Measurements from ENCODE around the gene PPP1R37.

PPP1R37 gene

GRCh38 chr19:45172611-45173208 lies 79.7 kb downstream of the PPP1R37 start:
- Histone ChIP-seq H3K9ac (ENCODE audit: low read length) (no peak overlapping the region), H3K36me3 (ENCODE audit: control insufficient read depth, low read depth, low read length) (no peaks in the 10 kb centered on the region), H3K4me3 (ENCODE audit: low read length) (no peak overlapping the region), H3K27ac (ENCODE audit: low read length) (no peak overlapping the region), H3K4me1 (ENCODE audit: control insufficient read depth, low read depth, low read length) (no peaks in the 10 kb centered on the region), H3K9me3 (ENCODE audit: control insufficient read depth, low read depth, low read length) (no peaks in the 10 kb centered on the region), H3K27me3 (ENCODE audit: control insufficient read depth, insufficient read depth, low read length) (no peaks in the 10 kb centered on the region)

- Histone ChIP-seq H3K4me3 (ENCODE audit: low read length) (no peak overlapping the region), H3K9me3 (ENCODE audit: control insufficient read depth, low read depth, low read length) (no peaks in the 10 kb centered on the region), H3K36me3 (ENCODE audit: control insufficient read depth, low read depth, low read length) (no peaks in the 10 kb centered on the region), H3K9ac (ENCODE audit: low read length) (no peak overlapping the region), H3K4me1 (ENCODE audit: control insufficient read depth, low read depth, low read length) (no peaks in the 10 kb centered on the region), H3K27ac (ENCODE audit: low read length) (no peak overlapping the region), H3K27me3 (ENCODE audit: control insufficient read depth, insufficient read depth, low read length) (no peaks in the 10 kb centered on the region)
These were observed 80.8 kb downstream of the PPP1R37 start for GRCh38 chr19:45173816-45174215.

- Histone ChIP-seq H3K4me1 (ENCODE audit: control insufficient read depth, low read depth, low read length) (no peaks in the 10 kb centered on the region), H3K9ac (ENCODE audit: low read length) (no peak overlapping the region), H3K9me3 (ENCODE audit: control insufficient read depth, low read depth, low read length) (no peaks in the 10 kb centered on the region), H3K36me3 (ENCODE audit: control insufficient read depth, low read depth, low read length) (no peaks in the 10 kb centered on the region), H3K4me3 (ENCODE audit: low read length) (no peak overlapping the region), H3K27ac (ENCODE audit: low read length) (no peak overlapping the region), H3K27me3 (ENCODE audit: control insufficient read depth, insufficient read depth, low read length) (no peaks in the 10 kb centered on the region)
These were observed 82.8 kb downstream of the PPP1R37 start for GRCh38 chr19:45175515-45176345.

GRCh38 chr19:45177817-45178261 lies 84.9 kb downstream of the PPP1R37 start, which contains the start of gene TRAPPC6A:
TRAPPC6A (minus strand) TSS chr19:45178237; CDS start chr19:45178218, 19 bp downstream.
- Histone ChIP-seq H3K9me3 (ENCODE audit: control insufficient read depth, low read depth, low read length) (no peaks in the 10 kb centered on the region), H3K4me3 (ENCODE audit: low read length) (peak within 1 kb of the TSS; percentile 99), H3K4me1 (ENCODE audit: control insufficient read depth, low read depth, low read length) (no peaks in the 10 kb centered on the region), H3K27me3 (ENCODE audit: control insufficient read depth, insufficient read depth, low read length) (no peaks in the 10 kb centered on the region), H3K9ac (ENCODE audit: low read length) (peak within 1 kb of the TSS; percentile 69), H3K27ac (ENCODE audit: low read length) (peak within 1 kb of the TSS; percentile 11), H3K36me3 (ENCODE audit: control insufficient read depth, low read depth, low read length) (no peaks in the 10 kb centered on the region)

- H3K4me3 ChIP-seq (ENCODE audit: low read length): peak within 1 kb of the TSS; percentile 99
- H3K36me3 ChIP-seq (ENCODE audit: control insufficient read depth, low read depth, low read length): no peaks in the 10 kb centered on the region
- peak within 1 kb of the TSS; percentile 11 for H3K27ac ChIP-seq (ENCODE audit: low read length)
- no peaks in the 10 kb centered on the region for H3K4me1 ChIP-seq (ENCODE audit: control insufficient read depth, low read depth, low read length)
- H3K27me3 ChIP-seq (ENCODE audit: control insufficient read depth, insufficient read depth, low read length): no peaks in the 10 kb centered on the region
- H3K9ac ChIP-seq (ENCODE audit: low read length): peak within 1 kb of the TSS; percentile 69
- no peaks in the 10 kb centered on the region for H3K9me3 ChIP-seq (ENCODE audit: control insufficient read depth, low read depth, low read length)
These were observed 85.5 kb downstream of the PPP1R37 start, which contains the start of gene BLOC1S3 for GRCh38 chr19:45178262-45179071. BLOC1S3 (plus strand) TSS chr19:45178784; CDS start chr19:45179297, 513 bp downstream.

- Histone ChIP-seq H3K4me1 (ENCODE audit: control insufficient read depth, low read depth, low read length) (no peaks in the 10 kb centered on the region), H3K4me3 (ENCODE audit: low read length) (peak overlapping the region; percentile 99), H3K27ac (ENCODE audit: low read length) (no peak overlapping the region)
These were observed 86.3 kb downstream of the PPP1R37 start for GRCh38 chr19:45179072-45179891.

GRCh38 chr19:45179892-45180370 lies 87.0 kb downstream of the PPP1R37 start:
- Histone ChIP-seq H3K9ac (ENCODE audit: low read length) (peak overlapping the region; percentile 69), H3K27ac (ENCODE audit: low read length) (no peak overlapping the region), H3K4me1 (ENCODE audit: control insufficient read depth, low read depth, low read length) (no peaks in the 10 kb centered on the region), H3K4me3 (ENCODE audit: low read length) (peak overlapping the region; percentile 99), H3K9me3 (ENCODE audit: control insufficient read depth, low read depth, low read length) (no peaks in the 10 kb centered on the region), H3K36me3 (ENCODE audit: control insufficient read depth, low read depth, low read length) (no peaks in the 10 kb centered on the region), H3K27me3 (ENCODE audit: control insufficient read depth, insufficient read depth, low read length) (no peaks in the 10 kb centered on the region)

More at GRCh38 chr19:45179072-45179891, 86.3 kb downstream of the PPP1R37 start:
- Histone ChIP-seq H3K27me3 (ENCODE audit: control insufficient read depth, insufficient read depth, low read length) (no peaks in the 10 kb centered on the region), H3K36me3 (ENCODE audit: control insufficient read depth, low read depth, low read length) (no peaks in the 10 kb centered on the region), H3K9me3 (ENCODE audit: control insufficient read depth, low read depth, low read length) (no peaks in the 10 kb centered on the region), H3K9ac (ENCODE audit: low read length) (peak overlapping the region; percentile 69)

- no peak overlapping the region for H3K27ac ChIP-seq (ENCODE audit: low read length)
These were observed 88.0 kb downstream of the PPP1R37 start for GRCh38 chr19:45180936-45181335.

GRCh38 chr19:45182758-45183157 lies 89.8 kb downstream of the PPP1R37 start:
- Histone ChIP-seq H3K27me3 (ENCODE audit: control insufficient read depth, insufficient read depth, low read length) (no peaks in the 10 kb centered on the region), H3K27ac (ENCODE audit: low read length) (no peak overlapping the region), H3K4me3 (ENCODE audit: low read length) (no peak overlapping the region), H3K9ac (ENCODE audit: low read length) (no peak overlapping the region), H3K4me1 (ENCODE audit: control insufficient read depth, low read depth, low read length) (no peaks in the 10 kb centered on the region), H3K36me3 (ENCODE audit: control insufficient read depth, low read depth, low read length) (no peaks in the 10 kb centered on the region), H3K9me3 (ENCODE audit: control insufficient read depth, low read depth, low read length) (no peaks in the 10 kb centered on the region)

More at GRCh38 chr19:45180936-45181335, 88.0 kb downstream of the PPP1R37 start:
- Histone ChIP-seq H3K9ac (ENCODE audit: low read length) (no peak overlapping the region), H3K4me3 (ENCODE audit: low read length) (no peak overlapping the region), H3K4me1 (ENCODE audit: control insufficient read depth, low read depth, low read length) (no peaks in the 10 kb centered on the region), H3K36me3 (ENCODE audit: control insufficient read depth, low read depth, low read length) (no peaks in the 10 kb centered on the region), H3K27me3 (ENCODE audit: control insufficient read depth, insufficient read depth, low read length) (no peaks in the 10 kb centered on the region), H3K9me3 (ENCODE audit: control insufficient read depth, low read depth, low read length) (no peaks in the 10 kb centered on the region)

- Histone ChIP-seq H3K4me3 (ENCODE audit: low read length) (no peak overlapping the region), H3K4me1 (ENCODE audit: control insufficient read depth, low read depth, low read length) (no peaks in the 10 kb centered on the region), H3K36me3 (ENCODE audit: control insufficient read depth, low read depth, low read length) (no peaks in the 10 kb centered on the region), H3K27ac (ENCODE audit: low read length) (no peak overlapping the region), H3K9ac (ENCODE audit: low read length) (no peak overlapping the region), H3K27me3 (ENCODE audit: control insufficient read depth, insufficient read depth, low read length) (no peaks in the 10 kb centered on the region), H3K9me3 (ENCODE audit: control insufficient read depth, low read depth, low read length) (no peaks in the 10 kb centered on the region)
These were observed 91.1 kb downstream of the PPP1R37 start for GRCh38 chr19:45184115-45184514.

Data from iPS-18a (cell line).